Measurements from ENCODE around the gene RHOJ.

RHOJ gene

GRCh38 chr14:63243646-63244045 is 39.4 kb downstream of the RHOJ start:
- Histone ChIP-seq H3K79me2 (ENCODE audit: control insufficient read depth, low read length) (no peaks in the 10 kb centered on the region), H3K9me3 (ENCODE audit: control insufficient read depth, insufficient read depth, low read length) (no peaks in the 10 kb centered on the region), H4K20me1 (ENCODE audit: control insufficient read depth, insufficient read depth, low read depth, low read length) (no peaks in the 10 kb centered on the region), H3K4me1 (ENCODE audit: control insufficient read depth, low read length) (no peaks in the 10 kb centered on the region), H3K9me2 (replicated peaks; ENCODE audit: control insufficient read depth, low read length) (no peaks in the 10 kb centered on the region), H3K36me3 (ENCODE audit: control insufficient read depth, low read length) (no peaks in the 10 kb centered on the region), H3K4me2 (ENCODE audit: low read length) (no peak overlapping the region), H3K27ac (ENCODE audit: low read depth, low read length) (no peak overlapping the region), H3F3A (ENCODE audit: control insufficient read depth, insufficient read depth) (no peaks in the 10 kb centered on the region), H3K4me3 (ENCODE audit: low read length) (no peak overlapping the region), H3K27me3 (ENCODE audit: control insufficient read depth, low read length) (no peaks in the 10 kb centered on the region)
- TF ChIP-seq EZH2phosphoT487 (IDR thresholded peaks at IDR 0.05; ENCODE audit: borderline replicate concordance, low read length): no peak
- no peak for TF ChIP-seq CTCF (IDR thresholded peaks at IDR 0.05; ENCODE audit: low read depth, low read length, poor library complexity, severe bottlenecking)

- Histone ChIP-seq H3K9me2 (replicated peaks; ENCODE audit: control insufficient read depth, low read length) (no peaks in the 10 kb centered on the region), H3K27me3 (ENCODE audit: control insufficient read depth, low read length) (no peaks in the 10 kb centered on the region), H3K4me3 (ENCODE audit: low read length) (no peak overlapping the region)
Measured at GRCh38 chr14:63245893-63246292, 41.6 kb downstream of the RHOJ start.

GRCh38 chr14:63248211-63248610 is 44.0 kb downstream of the RHOJ start:
- H3K4me1 ChIP-seq (ENCODE audit: control insufficient read depth, low read length): no peaks in the 10 kb centered on the region
- no peak for TF ChIP-seq CTCF (IDR thresholded peaks at IDR 0.05; ENCODE audit: low read depth, low read length, poor library complexity, severe bottlenecking)
- TF ChIP-seq EZH2phosphoT487 (IDR thresholded peaks at IDR 0.05; ENCODE audit: borderline replicate concordance, low read length): no peak
- H3K4me3 ChIP-seq (ENCODE audit: low read length): no peak overlapping the region
- no peaks in the 10 kb centered on the region for H3K9me3 ChIP-seq (ENCODE audit: control insufficient read depth, insufficient read depth, low read length)
- no peaks in the 10 kb centered on the region for H3F3A ChIP-seq (ENCODE audit: control insufficient read depth, insufficient read depth)
- H3K36me3 ChIP-seq (ENCODE audit: control insufficient read depth, low read length): no peaks in the 10 kb centered on the region
- no peak overlapping the region for H3K4me2 ChIP-seq (ENCODE audit: low read length)
- no peak overlapping the region for H3K27ac ChIP-seq (ENCODE audit: low read depth, low read length)
- no peaks in the 10 kb centered on the region for H3K79me2 ChIP-seq (ENCODE audit: control insufficient read depth, low read length)
- H4K20me1 ChIP-seq (ENCODE audit: control insufficient read depth, insufficient read depth, low read depth, low read length): no peaks in the 10 kb centered on the region
- no peaks in the 10 kb centered on the region for H3K9me2 ChIP-seq (replicated peaks; ENCODE audit: control insufficient read depth, low read length)
- H3K27me3 ChIP-seq (ENCODE audit: control insufficient read depth, low read length): no peaks in the 10 kb centered on the region

More at GRCh38 chr14:63245893-63246292, 41.6 kb downstream of the RHOJ start:
- H3K9me3 ChIP-seq (ENCODE audit: control insufficient read depth, insufficient read depth, low read length): no peaks in the 10 kb centered on the region
- no peaks in the 10 kb centered on the region for H4K20me1 ChIP-seq (ENCODE audit: control insufficient read depth, insufficient read depth, low read depth, low read length)
- no peaks in the 10 kb centered on the region for H3F3A ChIP-seq (ENCODE audit: control insufficient read depth, insufficient read depth)
- no peak overlapping the region for H3K4me2 ChIP-seq (ENCODE audit: low read length)
- no peaks in the 10 kb centered on the region for H3K4me1 ChIP-seq (ENCODE audit: control insufficient read depth, low read length)
- H3K27ac ChIP-seq (ENCODE audit: low read depth, low read length): no peak overlapping the region
- no peaks in the 10 kb centered on the region for H3K36me3 ChIP-seq (ENCODE audit: control insufficient read depth, low read length)
- TF ChIP-seq EZH2phosphoT487 (IDR thresholded peaks at IDR 0.05; ENCODE audit: borderline replicate concordance, low read length) (no peak), CTCF (IDR thresholded peaks at IDR 0.05; ENCODE audit: low read depth, low read length, poor library complexity, severe bottlenecking) (no peak)
- no peaks in the 10 kb centered on the region for H3K79me2 ChIP-seq (ENCODE audit: control insufficient read depth, low read length)

GRCh38 chr14:63249092-63249491 is 44.8 kb downstream of the RHOJ start:
- H3K4me3 ChIP-seq (ENCODE audit: low read length): no peak overlapping the region
- TF ChIP-seq CTCF (IDR thresholded peaks at IDR 0.05; ENCODE audit: low read depth, low read length, poor library complexity, severe bottlenecking) (no peak), EZH2phosphoT487 (IDR thresholded peaks at IDR 0.05; ENCODE audit: borderline replicate concordance, low read length) (no peak)

More at GRCh38 chr14:63249092-63249491, 44.8 kb downstream of the RHOJ start:
- Histone ChIP-seq H3K9me3 (ENCODE audit: control insufficient read depth, insufficient read depth, low read length) (no peaks in the 10 kb centered on the region), H3K4me2 (ENCODE audit: low read length) (no peak overlapping the region), H3K36me3 (ENCODE audit: control insufficient read depth, low read length) (no peaks in the 10 kb centered on the region), H3F3A (ENCODE audit: control insufficient read depth, insufficient read depth) (no peaks in the 10 kb centered on the region), H3K27ac (ENCODE audit: low read depth, low read length) (no peak overlapping the region), H3K27me3 (ENCODE audit: control insufficient read depth, low read length) (no peaks in the 10 kb centered on the region), H3K4me1 (ENCODE audit: control insufficient read depth, low read length) (no peaks in the 10 kb centered on the region), H3K79me2 (ENCODE audit: control insufficient read depth, low read length) (no peaks in the 10 kb centered on the region), H3K9me2 (replicated peaks; ENCODE audit: control insufficient read depth, low read length) (no peaks in the 10 kb centered on the region), H4K20me1 (ENCODE audit: control insufficient read depth, insufficient read depth, low read depth, low read length) (no peaks in the 10 kb centered on the region)

All from DOHH2 (cell line).